ENCODE results near the gene TDRD15. TPM values are rescaled to one million over a fixed set of nuclear protein-coding genes. Genes with fewer than 3 reads are reported as not detected.

The TDRD15 gene
- total and polyA plus RNA-seq, 2 of the 13 experiments (the other 11 are each of a cell fraction or from before 2014, with no cell fraction given), result 0.12 to 0.29 TPM

GRCh38 chr2:21092308-21092869 lies 31.4 kb upstream of the TDRD15 start (continued):
- TF ChIP-seq, protein P1, sequence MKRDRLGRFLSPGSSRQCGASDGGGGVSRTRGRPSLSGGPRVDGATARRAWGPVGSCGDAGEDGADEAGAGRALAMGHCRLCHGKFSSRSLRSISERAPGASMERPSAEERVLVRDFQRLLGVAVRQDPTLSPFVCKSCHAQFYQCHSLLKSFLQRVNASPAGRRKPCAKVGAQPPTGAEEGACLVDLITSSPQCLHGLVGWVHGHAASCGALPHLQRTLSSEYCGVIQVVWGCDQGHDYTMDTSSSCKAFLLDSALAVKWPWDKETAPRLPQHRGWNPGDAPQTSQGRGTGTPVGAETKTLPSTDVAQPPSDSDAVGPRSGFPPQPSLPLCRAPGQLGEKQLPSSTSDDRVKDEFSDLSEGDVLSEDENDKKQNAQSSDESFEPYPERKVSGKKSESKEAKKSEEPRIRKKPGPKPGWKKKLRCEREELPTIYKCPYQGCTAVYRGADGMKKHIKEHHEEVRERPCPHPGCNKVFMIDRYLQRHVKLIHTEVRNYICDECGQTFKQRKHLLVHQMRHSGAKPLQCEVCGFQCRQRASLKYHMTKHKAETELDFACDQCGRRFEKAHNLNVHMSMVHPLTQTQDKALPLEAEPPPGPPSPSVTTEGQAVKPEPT (CRISPR knock-in tag; IDR thresholded peaks at IDR 0.05; ENCODE audit: low read depth), result no peak
- TF ChIP-seq ZNF775 (CRISPR knock-in tag; IDR thresholded peaks at IDR 0.05; ENCODE audit: borderline replicate concordance), result no peak
- TF ChIP-seq ZNF652 (CRISPR knock-in tag; IDR thresholded peaks at IDR 0.05; ENCODE audit: borderline replicate concordance, low read depth), result peak; percentile 61; the same call in 1 of the 2 replicates
- no peak for TF ChIP-seq THYN1 (CRISPR knock-in tag; IDR thresholded peaks at IDR 0.05; ENCODE audit: borderline replicate concordance, low read depth)
- 0 out of 2 replicates have a peak, but pooled peaks have one; percentile 46 for TF ChIP-seq BRF2 (CRISPR knock-in tag; IDR thresholded peaks at IDR 0.05)
- no peak for TF ChIP-seq SCMH1 (CRISPR knock-in tag; IDR thresholded peaks at IDR 0.05; ENCODE audit: borderline replicate concordance)
- 0 out of 2 replicates have a peak, but pooled peaks have one; percentile 12 for TF ChIP-seq MED1 (CRISPR knock-in tag; IDR thresholded peaks at IDR 0.05)
- TF ChIP-seq PHF21A (CRISPR knock-in tag; IDR thresholded peaks at IDR 0.05), result 0 out of 2 replicates have a peak, but pooled peaks have one; percentile 16
- no peak for TF ChIP-seq U2AF2 (IDR thresholded peaks at IDR 0.05; ENCODE audit: low read depth, low read length)
- no peak for TF ChIP-seq ZNF740 (CRISPR knock-in tag; IDR thresholded peaks at IDR 0.05)
- no peak for TF ChIP-seq ZIK1 (CRISPR knock-in tag; IDR thresholded peaks at IDR 0.05; ENCODE audit: borderline replicate concordance, low read depth)
- TF ChIP-seq, protein P2, sequence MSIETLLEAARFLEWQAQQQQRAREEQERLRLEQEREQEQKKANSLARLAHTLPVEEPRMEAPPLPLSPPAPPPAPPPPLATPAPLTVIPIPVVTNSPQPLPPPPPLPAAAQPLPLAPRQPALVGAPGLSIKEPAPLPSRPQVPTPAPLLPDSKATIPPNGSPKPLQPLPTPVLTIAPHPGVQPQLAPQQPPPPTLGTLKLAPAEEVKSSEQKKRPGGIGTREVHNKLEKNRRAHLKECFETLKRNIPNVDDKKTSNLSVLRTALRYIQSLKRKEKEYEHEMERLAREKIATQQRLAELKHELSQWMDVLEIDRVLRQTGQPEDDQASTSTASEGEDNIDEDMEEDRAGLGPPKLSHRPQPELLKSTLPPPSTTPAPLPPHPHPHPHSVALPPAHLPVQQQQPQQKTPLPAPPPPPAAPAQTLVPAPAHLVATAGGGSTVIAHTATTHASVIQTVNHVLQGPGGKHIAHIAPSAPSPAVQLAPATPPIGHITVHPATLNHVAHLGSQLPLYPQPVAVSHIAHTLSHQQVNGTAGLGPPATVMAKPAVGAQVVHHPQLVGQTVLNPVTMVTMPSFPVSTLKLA (IDR thresholded peaks at IDR 0.05), result no peak
- 0 out of 2 replicates have a peak, but pooled peaks have one; percentile 23 for TF ChIP-seq SIX1 (CRISPR knock-in tag; IDR thresholded peaks at IDR 0.05; ENCODE audit: borderline replicate concordance)
- peak; percentile 88 for TF ChIP-seq HNF1A (IDR thresholded peaks at IDR 0.05; ENCODE audit: low read depth)
- TF ChIP-seq HNF1A (CRISPR knock-in tag; IDR thresholded peaks at IDR 0.05; ENCODE audit: borderline replicate concordance), result peak; percentile 63; the same call in 1 of the 2 replicates
- TF ChIP-seq LCORL (IDR thresholded peaks at IDR 0.05), result no peak
- TF ChIP-seq LCORL (CRISPR knock-in tag; IDR thresholded peaks at IDR 0.05), result peak; percentile 59; the same call in 1 of the 2 replicates
- TF ChIP-seq CEBPB (IDR thresholded peaks at IDR 0.05; ENCODE audit: borderline replicate concordance, low read depth, low read length), result peak; percentile 79
- no peak for TF ChIP-seq TMF1 (CRISPR knock-in tag; IDR thresholded peaks at IDR 0.05; ENCODE audit: low read depth)
- no peak for TF ChIP-seq MTA3 (CRISPR knock-in tag; IDR thresholded peaks at IDR 0.05)
- 0 out of 2 replicates have a peak, but pooled peaks have one; percentile 54 for TF ChIP-seq ARID2 (CRISPR knock-in tag; IDR thresholded peaks at IDR 0.05; ENCODE audit: borderline replicate concordance)

All from HepG2 (cell line).